ENCODE measurements around the gene ROR1.

GRCh38 chr1:63907051-63907450 lies 133.2 kb downstream of the ROR1 start:
- TF ChIP-seq SKIL (IDR thresholded peaks at IDR 0.05; ENCODE audit: low read depth, poor library complexity, severe bottlenecking), result no peak
- TF ChIP-seq CTCF (IDR thresholded peaks at IDR 0.05 in 2 of 3, conservative IDR thresholded peaks at IDR 0.05 in 1 of 3; ENCODE audit: control insufficient read depth in 2 of 3, extremely low read depth in 1 of 3, insufficient read depth in 1 of 3, low read depth in 3 of 3, low read length in 3 of 3), result no peak
- TF ChIP-seq PRDM15 (CRISPR knock-in tag; IDR thresholded peaks at IDR 0.05), result no peak
- TF ChIP-seq JUND (IDR thresholded peaks at IDR 0.05; ENCODE audit: low read depth, low read length), result no peak
- no peak for TF ChIP-seq IRF5 (IDR thresholded peaks at IDR 0.05; ENCODE audit: borderline replicate concordance)
- no peak for TF ChIP-seq POLR2A (IDR thresholded peaks at IDR 0.05; ENCODE audit: low read depth, low read length)
- no peak for TF ChIP-seq IKZF2 (IDR thresholded peaks at IDR 0.05)
- TF ChIP-seq ZNF24 (IDR thresholded peaks at IDR 0.05), result no peak
- TF ChIP-seq CHD1 (IDR thresholded peaks at IDR 0.05; ENCODE audit: low read depth, low read length), result no peak
- TF ChIP-seq EP300 (IDR thresholded peaks at IDR 0.05; ENCODE audit: borderline replicate concordance in 1 of 2, control insufficient read depth in 1 of 2, low read depth in 2 of 2, low read length in 2 of 2), result no peak
- no peak for TF ChIP-seq ZZZ3 (IDR thresholded peaks at IDR 0.05; ENCODE audit: control insufficient read depth, insufficient read length, low read depth)
- no peak for TF ChIP-seq ATF7 (IDR thresholded peaks at IDR 0.05; ENCODE audit: low read depth)
